GM19239 (cell line): ENCODE results near the gene IGFLR1.

ENCODE experiments used
- DNase-seq: peaks from one replicate; pipeline ENCODE4 v3.0.0; 2011; ENCODE audit warnings: low spot score; ENCODE audit not compliant: insufficient read length
- FAIRE-seq: peaks from 2 replicates; lab custom pipeline; 2011; peaks lifted over from hg19 to GRCh38; lab: Jason Lieb, UNC

IGFLR1 gene

DNA sequence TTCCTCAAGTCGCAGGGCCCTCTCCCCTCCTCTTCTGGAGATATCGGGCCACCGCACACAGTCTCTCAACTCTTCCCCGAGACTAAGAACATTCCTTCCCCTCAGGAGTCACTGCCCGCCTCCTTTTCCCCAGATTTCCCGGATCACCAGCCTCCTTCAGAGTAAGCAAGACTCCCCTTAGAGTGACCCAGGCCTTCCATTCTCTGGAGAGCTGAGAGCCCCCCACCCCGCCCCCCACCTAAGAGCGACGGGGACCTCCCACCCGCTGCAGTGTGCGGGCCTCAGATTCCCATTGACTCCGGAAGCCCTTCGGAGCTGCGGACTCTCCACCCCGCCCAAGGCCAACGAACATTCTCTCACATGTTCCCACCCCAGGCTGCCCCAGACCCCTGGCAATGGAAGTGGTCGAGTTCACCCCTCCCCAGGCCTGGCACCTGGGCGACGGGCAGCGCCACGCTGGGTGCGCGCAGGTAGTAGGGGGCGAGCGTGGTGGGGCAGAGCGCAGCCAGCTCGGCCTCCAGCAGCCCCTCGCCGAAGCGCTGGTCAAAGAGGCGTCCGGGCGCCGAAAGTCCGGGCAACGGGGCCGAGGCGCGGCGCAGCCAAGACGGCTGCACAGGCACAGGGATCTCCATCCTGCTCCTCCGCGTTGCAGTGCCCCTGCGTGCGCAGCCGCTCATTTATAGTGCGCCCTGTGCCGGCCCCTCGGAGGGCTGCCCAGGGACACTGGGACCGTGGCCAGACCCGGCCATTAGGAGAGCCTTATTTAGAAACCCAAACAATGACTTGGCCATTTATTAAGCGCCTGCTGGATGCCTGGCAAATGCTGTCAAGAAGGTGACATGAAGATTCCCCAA lies 14.4 kb upstream of the IGFLR1 start, which contains the start of gene HSPB6:
Gene HSPB6 (minus strand): TSS at position 653 of the 854 bp plus-strand sequence. CDS start 21 bp downstream, at position 632.
- no peak for FAIRE-seq
- no peak for DNase-seq

DNA sequence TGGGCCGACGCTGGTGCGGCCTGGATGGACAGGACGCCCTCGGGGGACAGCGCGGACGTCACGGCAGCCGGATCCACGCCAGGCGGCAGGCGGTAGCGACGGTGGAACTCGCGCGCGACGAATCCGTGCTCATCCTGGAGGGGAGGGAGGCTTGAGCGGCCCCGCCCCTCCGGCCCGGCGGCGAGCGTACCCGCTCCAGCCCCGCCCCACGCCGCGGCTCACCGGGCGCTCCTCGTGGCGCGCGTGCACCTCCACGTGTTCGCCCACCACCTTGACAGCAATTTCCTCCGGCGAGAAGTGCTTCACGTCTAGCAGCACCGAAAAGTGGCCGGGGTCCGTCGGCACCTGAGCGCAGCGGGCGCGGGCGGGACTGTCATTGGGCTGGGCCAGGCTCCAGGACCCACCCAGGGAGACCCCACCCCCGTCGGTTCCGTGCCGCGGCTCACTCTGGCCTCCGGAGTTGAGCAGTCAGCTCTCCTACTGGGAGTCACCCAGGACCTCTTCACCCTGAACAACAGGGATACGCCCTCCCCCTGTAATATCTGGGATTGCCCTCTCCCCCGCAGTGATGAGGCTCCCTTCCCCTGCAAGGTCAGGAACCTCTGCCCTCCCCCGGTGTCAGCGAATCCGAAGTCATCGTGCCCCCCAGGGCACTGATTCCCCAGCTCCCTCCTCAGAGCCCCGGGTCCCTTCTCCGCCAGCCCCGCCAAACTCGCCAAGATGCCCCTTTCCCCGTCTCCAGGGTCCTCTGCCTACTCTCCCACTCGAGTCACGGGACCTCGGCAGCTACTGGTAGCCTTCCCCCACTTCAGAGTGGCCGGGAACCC lies 13.5 kb upstream of the IGFLR1 start:
- FAIRE-seq (no peak), DNase-seq (no peak)

DNA sequence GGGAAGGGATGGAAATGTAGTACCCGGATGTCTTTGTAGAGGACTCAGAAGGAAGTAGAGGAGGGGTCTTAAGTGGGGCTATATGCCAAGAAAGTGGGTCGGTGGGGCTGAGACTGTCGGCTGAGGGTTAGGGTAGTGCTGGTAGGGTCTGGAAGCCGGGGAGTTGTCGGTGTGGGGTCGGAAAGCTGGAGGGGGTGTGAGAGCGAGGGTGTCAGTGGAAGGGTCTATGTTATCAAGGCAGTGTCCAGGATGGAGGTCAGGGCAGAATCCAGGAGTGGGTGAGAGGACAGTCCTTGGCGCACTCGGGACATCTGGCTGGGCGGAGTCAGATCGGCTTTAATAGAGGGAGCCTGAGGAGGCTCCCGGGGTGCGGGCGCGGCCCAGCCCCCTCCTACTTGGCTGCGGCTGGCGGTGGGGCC lies 12.9 kb upstream of the IGFLR1 start:
- DNase-seq (no peak), FAIRE-seq (no peak)

DNA sequence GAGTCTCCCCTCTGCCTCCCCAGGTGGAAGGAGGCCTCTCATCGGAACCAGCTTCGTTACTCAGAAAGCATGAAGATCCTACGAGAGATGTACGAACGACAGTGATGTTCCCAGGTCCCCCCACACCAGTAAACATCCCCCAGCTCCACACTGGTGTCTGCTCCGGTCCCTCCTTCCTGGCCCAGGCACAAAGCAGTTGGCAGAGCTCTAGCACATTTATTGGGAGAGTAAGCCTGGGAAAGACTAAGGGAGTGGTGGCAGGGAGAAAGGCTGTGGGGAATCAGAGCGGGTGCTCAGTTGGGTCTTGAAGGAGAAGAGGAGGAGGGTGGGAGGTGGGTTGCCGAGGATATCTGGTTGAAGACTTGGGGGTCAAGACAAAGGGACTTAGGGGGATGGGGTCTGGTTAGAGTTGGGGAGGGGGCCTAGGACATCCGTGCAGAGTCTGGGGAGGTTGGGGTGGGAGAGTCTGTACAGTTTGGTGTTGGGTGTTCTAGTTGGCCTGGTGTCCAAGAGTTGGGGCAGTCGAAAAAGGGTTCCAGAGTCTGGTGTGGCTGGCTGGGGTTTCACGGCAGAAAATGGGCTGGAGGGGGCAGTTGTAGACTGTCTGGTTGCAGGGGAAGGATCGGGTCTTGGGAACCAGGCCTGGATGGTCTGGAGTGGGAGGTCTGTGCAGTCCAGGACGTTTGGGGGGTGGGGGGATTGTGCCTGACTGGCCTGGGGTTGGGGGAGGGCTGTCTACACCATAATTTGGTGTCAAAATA lies 12.3 kb upstream of the IGFLR1 start:
- DNase-seq, result no peak
- no peak for FAIRE-seq

DNA sequence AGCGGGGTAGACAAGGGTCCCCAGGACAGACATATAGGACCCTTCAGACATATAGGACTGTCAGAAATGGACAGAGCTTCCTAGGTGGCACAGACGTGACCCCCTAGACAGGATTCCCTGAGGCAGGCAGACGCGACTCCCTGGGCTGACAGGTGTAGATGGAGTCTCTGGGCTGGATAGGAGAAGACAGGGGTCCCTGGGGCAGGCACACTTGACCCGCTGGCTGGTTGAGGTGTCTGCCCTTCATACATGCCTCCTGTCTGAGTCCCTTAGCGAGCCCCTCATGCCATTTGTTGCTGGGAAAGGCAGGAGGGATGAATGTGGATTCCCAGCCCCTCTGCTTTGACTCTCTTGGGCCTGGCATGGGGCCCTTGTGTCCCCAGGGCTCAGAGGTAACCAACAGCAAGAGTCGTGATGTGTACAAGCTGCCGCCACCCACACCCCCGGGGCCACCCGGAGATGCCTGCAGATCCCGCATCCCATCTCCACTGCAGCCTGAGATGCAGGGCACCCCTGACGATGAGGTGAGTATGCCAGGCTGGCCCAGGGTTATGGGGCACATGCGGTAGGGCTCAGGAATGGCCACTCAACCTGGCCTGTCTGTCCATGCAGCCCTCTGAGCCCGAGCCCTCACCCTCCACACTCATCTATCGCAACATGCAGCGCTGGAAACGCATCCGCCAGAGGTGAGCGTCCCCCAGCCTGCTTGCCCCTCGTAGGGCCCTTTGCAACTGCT lies 11.6 kb upstream of the IGFLR1 start:
- DNase-seq (no peak), FAIRE-seq (no peak)

DNA sequence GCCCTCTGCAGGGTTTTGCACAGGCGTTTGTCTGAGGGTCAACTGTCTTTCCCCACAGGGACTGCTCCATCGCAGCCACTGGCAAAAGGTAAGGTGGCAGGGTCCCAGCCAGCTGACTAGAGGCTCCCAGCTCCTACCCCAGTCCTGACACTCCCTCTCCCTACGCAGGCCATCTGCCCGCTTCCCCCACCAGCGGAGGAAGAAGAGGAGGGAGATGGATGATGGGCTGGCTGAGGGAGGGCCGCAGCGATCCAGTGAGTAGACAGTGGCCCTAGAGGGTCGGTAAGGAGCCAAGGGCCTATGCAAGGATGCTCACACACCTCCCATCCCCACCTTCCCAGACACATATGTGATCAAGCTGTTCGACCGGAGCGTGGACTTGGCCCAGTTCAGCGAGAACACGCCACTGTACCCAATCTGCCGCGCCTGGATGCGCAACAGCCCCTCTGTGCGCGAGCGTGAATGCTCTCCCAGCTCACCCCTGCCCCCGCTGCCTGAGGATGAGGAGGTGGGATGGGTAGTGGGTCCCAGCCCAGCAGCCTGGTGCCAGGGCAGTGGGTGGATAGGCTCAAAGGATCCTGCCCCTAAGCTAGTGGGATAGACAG lies 10.6 kb upstream of the IGFLR1 start:
- FAIRE-seq, result no peak
- DNase-seq, result no peak

DNA sequence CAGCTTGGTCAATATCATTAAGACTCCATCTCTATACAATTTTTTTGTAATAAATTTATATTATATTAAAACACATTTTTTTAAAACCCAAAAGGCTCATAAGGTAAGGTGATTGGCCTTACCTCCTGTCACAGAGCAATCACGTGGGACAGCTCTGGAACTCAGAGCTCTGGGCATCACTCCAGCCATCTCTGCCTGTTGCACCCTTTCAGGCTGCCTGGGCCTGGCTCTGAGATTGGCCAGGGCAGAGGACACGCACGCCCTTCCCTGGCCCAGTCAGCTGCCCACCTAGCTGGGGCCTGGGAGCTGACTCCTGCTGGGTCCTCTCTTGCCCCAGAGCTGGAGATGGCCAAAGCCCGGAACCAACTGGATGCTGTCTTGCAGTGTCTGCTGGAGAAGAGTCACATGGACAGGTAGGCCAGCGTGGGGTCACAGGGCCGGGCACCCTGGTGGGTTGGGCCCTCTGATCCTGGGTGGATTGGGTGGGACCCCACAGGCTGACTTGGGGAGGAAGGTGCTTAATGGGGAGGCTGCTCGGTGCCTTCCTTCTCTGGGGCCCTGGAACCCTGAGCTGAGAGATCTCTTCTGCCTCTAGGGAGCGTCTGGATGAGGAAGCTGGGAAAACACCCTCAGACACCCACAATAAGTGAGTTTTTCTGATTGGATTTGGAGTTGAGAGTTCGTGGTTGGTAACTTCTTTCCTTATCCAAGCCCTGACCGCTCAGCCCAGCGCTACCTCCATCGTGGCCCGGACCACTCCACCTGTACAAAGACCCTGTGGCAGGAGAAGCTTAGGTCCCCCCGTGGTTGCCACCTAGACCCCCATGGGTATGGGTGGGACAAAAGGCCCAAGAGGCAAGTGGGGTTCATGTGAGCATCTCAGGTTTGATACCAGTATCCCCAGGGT lies 9.8 kb upstream of the IGFLR1 start:
- FAIRE-seq (no peak), DNase-seq (no peak)

DNA sequence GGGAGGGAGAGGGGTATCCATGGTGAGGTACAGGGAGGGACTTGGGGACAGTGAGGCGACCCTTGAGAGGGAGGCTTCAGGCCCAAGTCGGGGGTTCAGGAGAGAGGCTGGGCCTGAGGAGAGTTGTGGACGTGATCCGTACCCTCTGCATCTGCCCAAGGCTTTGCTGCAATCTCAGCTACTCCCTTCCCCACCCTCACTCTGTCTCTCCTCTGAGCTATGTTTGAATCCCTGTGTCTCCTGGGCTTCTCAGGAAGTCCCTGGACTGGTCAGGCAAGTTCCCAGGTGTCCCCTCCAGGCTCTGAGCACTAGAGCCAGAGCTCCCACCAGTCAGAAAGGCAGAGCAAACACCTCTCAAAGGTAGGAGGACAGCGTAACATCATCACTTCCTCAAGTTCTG lies 7.9 kb upstream of the IGFLR1 start:
- FAIRE-seq, result no peak
- DNase-seq, result no peak

DNA sequence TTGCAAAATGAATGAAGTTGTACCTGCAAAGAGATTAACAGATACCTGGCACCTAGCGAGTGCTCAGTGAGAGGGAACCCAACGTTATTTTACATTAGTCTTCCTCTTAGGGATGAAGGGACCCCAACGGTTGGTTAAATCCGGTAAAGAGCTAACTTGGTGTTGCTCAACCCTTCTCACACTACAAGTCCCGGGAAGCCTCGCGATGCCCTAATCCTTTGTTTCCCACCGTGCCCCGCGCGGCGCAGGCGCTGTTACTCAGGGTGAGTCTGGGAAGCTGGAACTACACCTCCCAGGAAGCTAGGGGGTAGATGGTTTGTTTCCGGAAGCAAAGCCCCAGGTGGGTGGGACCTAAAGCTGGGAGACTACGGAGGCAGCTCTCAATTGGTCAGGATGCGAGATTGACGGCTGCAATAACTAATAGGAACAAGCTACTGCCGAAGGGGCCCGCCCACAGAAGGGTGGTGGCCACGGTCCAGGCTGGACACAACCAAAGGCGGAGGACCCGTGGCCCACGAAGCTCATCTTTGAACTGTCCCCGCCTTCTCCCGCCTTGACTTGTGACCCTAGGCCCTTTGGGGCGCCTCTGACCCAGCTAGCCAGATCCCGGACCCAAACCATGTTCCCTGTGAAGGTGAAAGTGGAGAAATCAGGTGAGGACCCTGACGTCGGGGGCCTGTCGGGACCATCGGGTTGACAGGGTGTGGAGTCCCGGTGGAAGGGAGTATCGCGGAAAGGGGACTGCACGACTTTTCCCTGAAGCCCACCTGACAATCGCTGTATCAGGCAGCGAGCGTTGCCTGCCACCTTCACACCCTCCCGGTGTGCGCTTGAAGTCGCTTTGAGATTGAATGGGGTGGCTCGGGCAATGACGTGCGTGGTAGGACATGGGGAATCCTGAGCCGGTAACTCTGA lies 6.1 kb upstream of the IGFLR1 start, which contains the start of gene LIN37:
Gene LIN37 (plus strand): TSS at position 471 of the 915 bp plus-strand sequence. CDS start 149 bp downstream, at position 620.
- DNase-seq (peak; percentile 87), FAIRE-seq (peak; percentile 99)

DNA sequence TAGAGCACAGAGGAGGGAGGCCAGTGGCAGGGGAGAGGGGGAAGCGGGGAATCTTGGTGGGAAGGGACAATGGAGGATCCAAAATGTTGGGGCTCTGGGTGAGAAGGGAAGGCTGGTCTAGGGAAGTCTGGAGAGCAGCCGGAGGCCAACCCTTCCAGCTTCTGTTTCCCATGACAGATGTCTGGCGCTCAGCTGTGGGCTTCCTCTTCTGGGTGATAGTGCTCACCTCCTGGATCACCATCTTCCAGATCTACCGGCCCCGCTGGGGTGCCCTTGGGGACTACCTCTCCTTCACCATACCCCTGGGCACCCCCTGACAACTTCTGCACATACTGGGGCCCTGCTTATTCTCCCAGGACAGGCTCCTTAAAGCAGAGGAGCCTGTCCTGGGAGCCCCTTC lies 4.3 kb upstream of the IGFLR1 start:
- FAIRE-seq (no peak), DNase-seq (no peak)

DNA sequence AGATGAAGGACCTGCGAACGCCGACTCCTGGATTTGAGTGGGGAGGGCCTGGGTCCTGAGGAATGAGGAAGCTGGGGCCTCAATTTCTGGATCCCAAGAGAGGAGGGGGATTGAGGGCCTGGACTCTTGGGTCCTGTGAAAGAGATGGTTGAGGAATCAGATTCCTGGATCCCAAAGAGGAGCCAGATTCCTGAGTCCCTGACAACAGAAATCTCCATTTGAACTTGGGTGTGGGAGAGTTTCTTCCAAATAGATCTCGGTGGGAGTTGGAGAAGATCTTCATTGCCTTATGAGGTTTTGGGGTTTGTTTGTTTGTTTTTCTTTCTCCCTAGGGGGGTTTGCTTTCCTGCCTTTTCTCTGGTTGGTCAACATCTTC lies 3.8 kb upstream of the IGFLR1 start:
- FAIRE-seq (no peak), DNase-seq (no peak)

DNA sequence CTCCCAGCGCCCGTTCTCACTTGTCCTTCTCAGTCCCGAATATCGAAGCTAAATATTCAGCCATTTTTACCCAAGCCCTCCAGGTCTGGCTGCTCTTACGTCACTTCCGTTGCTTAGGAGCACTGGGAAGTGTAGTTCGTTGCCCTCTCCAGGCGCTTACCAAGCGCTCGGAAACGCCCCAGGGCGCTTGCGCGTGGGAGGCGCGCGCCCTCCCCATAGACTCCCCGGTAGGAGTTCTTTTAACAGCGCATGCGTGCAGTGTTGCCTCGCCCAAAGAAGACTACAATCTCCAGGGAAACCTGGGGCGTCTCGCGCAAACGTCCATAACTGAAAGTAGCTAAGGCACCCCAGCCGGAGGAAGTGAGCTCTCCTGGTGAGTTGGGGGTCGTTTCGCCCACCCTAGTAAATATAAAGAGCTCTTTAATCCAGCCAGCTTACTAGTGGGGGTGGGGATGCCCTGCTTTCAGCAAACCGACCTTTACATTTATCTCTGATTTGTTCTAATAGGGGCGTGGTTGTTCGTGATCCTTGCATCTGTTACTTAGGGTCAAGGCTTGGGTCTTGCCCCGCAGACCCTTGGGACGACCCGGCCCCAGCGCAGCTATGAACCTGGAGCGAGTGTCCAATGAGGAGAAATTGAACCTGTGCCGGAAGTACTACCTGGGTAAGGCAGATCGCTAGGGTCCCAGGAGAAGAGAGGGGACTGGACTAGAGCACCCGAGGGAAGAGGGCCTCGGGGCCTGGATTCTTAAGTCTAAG lies 3.3 kb upstream of the IGFLR1 start, which contains the start of the genes PSENEN and U2AF1L4:
Gene PSENEN (plus strand): TSS at position 324 of the 759 bp plus-strand sequence. CDS start 280 bp downstream, at position 604.
Gene U2AF1L4 (minus strand): TSS at position 91 of the 759 bp plus-strand sequence. CDS start 27 bp downstream, at position 64.
- FAIRE-seq, result peak; percentile 97

DNA sequence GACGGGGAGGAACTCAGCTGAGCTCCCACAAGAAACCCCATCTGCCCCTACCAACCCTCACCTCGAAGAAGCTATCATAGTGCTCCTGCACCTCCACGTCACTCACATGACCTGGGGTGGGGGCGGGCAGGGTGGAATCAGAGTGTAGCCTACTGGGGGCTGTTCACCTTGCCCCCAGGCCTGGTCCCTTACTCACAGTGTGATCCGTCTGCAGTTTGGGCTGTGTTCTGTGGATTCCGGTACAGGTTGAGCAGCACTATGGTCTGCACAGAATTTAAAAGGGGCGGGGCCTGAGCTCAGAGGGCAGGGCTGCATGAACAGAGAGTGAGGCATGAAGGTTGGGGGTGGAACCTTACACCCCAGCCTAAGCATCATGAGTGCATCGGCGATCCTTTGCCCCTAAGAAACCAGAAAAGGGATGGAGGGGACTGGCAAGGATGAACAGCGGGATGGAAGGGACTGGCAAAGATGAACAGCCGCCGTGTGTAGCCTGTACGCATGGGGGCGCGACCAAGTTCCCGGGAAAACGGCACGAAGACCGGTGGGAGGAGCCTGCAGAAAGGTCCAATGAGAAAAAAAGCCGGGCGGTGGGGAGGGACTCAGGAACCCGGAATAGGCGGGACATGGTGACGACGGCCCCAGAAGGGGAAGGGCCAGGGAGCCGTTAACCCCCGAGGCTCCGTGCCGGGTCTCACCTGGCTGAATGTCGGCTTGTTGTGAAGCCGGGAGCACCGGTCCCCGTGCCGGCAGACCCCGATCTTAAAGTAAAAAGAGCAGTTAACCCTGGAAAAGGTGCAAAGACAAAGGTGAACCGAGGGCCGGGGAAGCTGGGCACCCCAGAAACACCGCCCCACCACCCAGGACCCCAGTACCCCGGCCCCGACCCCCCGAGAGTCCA lies 2.4 kb upstream of the IGFLR1 start:
- FAIRE-seq, result no peak
- no peak for DNase-seq

More for the DNA sequence above, 3.3 kb upstream of the IGFLR1 start, which contains the start of the genes PSENEN and U2AF1L4:
- peak; percentile 68 for DNase-seq

DNA sequence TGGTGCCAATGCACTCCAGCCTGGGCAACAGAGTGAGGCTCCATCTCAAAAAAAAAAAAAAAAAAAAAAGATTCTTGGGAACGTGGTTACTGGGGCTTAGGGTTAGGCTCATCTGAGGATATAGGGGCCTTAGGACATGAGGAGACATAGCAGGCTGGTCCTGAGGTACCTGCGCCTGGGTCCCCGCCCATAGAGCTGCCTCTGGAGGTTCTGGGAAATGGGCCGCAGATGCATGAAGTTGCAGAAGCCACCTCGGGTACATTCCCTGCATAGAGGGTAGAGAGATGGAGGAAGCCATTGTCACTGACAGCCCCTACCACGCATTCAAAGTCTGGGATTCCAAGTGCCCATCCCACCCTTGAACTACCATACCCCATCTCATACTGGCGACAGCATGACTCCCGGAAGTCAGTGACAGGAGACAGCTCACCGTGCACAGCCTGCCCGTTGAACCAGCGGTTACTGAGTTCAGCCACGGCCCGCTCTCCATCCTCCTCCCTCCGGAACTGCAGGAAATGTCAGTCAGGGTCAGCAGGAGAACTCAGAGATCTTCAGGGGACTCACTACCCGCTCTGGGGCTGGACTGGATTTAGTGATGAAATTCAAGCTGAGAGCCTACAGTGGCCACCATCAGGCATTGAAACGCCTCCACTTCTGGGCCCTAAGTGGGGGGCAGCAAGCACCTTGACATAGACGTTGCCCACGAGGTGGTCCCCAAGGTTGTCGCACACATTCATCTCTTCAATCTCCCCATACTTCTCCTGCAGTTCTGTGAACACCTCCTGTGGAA lies 1.6 kb upstream of the IGFLR1 start:
- FAIRE-seq (no peak), DNase-seq (no peak)

DNA sequence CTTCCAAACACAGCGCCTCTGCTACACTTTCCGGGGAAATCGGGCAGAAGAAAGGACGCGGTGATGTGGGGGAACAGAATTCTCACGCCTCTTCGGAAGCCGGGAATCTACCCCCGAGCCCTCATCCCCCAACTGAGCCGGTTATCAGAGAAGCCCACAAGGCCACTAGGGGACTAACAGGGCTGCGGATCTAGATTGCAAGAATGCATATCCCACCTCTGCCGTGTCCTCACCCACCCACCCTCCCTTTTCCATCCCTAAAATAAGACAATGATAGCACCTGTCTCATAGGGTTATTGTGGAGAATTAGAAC lies 1.1 kb downstream of the IGFLR1 start:
- FAIRE-seq (no peak), DNase-seq (no peak)
